DOHH2 (cell line): ENCODE data around the gene DUXB.

Source experiments
- H3F3A ChIP-seq: fragments of 200-600 bp; sonication (generic), shearing (Covaris generic); 2 replicates; pipeline ENCODE4 v1.6.0; 2016; ENCODE audit warnings: antibody characterized with exemption, mild to moderate bottlenecking; ENCODE audit not compliant: control insufficient read depth, insufficient read depth
- H3K27ac ChIP-seq: fragments of 200-600 bp; sonication (generic); 2 replicates; pipeline ENCODE4 v1.5.1; 2014; ENCODE audit warnings: low read depth, mild to moderate bottlenecking, low read length, moderate library complexity
- H3K27me3 ChIP-seq: fragments of 200-600 bp; sonication (generic); 2 replicates; pipeline ENCODE4 v1.6.1; 2014; ENCODE audit warnings: mild to moderate bottlenecking, low read length, mixed read lengths; ENCODE audit not compliant: control insufficient read depth
- H3K36me3 ChIP-seq: fragments of 200-600 bp; sonication (generic); 2 replicates; pipeline ENCODE4 v1.6.1; 2014; ENCODE audit warnings: mild to moderate bottlenecking, low read length, moderate library complexity, mixed read lengths; ENCODE audit not compliant: control insufficient read depth
- H3K4me1 ChIP-seq: fragments of 200-600 bp; sonication (generic); 2 replicates; pipeline ENCODE4 v1.6.1; 2014; ENCODE audit warnings: mild to moderate bottlenecking, low read length, mixed read lengths; ENCODE audit not compliant: control insufficient read depth
- H3K4me2 ChIP-seq: fragments of 200-600 bp; sonication (generic); 2 replicates; pipeline ENCODE4 v1.6.0; 2014; ENCODE audit warnings: mild to moderate bottlenecking, low read length, moderate library complexity
- H3K4me3 ChIP-seq: fragments of 200-600 bp; sonication (generic); 2 replicates; pipeline ENCODE4 v1.5.1; 2014; ENCODE audit warnings: mild to moderate bottlenecking, low read length, mixed read lengths
- H3K79me2 ChIP-seq: fragments of 200-600 bp; sonication (generic); 2 replicates; pipeline ENCODE4 v1.6.1; 2014; ENCODE audit warnings: mild to moderate bottlenecking, low read length, mixed read lengths; ENCODE audit not compliant: control insufficient read depth
- H3K9me2 ChIP-seq: fragments of 200-600 bp; sonication (generic); replicated peaks from 2 replicates; pipeline ENCODE4 v1.6.1; 2014; ENCODE audit warnings: mild to moderate bottlenecking, low read length, mixed read lengths; ENCODE audit not compliant: control insufficient read depth
- H3K9me3 ChIP-seq: fragments of 200-600 bp; sonication (generic); 2 replicates; pipeline ENCODE4 v1.6.1; 2014; ENCODE audit warnings: antibody characterized with exemption, low read length, mixed read lengths; ENCODE audit not compliant: control insufficient read depth, insufficient read depth
- H4K20me1 ChIP-seq: fragments of 200-600 bp; sonication (generic); 2 replicates; pipeline ENCODE4 v1.6.0; 2014; ENCODE audit warnings: low read depth, mild to moderate bottlenecking, antibody characterized with exemption, low read length, moderate library complexity; ENCODE audit not compliant: control insufficient read depth, insufficient read depth
- EZH2phosphoT487 ChIP-seq: fragments of 200-600 bp; sonication (generic); IDR thresholded peaks from 2 replicates; pipeline ENCODE4 v1.6.1; 2017; ENCODE audit warnings: borderline replicate concordance, mild to moderate bottlenecking, antibody characterized with exemption, low read length, moderate library complexity, mixed read lengths
- TF ChIP-seq, protein P1 (sequence below): fragments of 200-600 bp; sonication (generic); IDR thresholded peaks from one replicate; pipeline ENCODE4 v1.5.1; 2014; ENCODE audit warnings: antibody characterized with exemption, mild to moderate bottlenecking, low read depth, low read length; ENCODE audit not compliant: poor library complexity, severe bottlenecking

DUXB gene

DNA sequence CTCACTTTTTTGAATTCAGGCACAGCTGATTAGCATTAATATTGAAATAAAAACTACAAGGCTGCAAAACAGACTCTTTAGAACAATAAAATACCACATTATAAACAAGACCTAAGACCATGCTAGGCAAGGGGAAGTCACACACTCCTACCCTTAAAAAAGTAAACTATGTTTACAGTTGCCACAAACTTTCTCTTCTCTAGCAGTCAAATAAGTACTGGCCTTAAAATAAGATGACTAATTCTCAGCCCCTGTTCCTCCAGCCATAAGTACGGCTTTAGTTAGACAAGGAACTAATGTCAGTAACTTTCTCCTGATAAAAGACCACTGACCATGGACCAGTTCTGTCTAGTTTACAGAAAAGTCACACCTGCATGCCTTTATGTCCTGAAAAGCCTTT lies 44.6 kb upstream of the DUXB start:
- H3K4me3 ChIP-seq = no peak overlapping the region
- H3F3A ChIP-seq = no peaks in the 10 kb centered on the region
- no peaks in the 10 kb centered on the region for H4K20me1 ChIP-seq
- peaks cover 33% of the 10 kb centered on the region for H3K9me3 ChIP-seq
- no peaks in the 10 kb centered on the region for H3K9me2 ChIP-seq
- no peak overlapping the region for H3K4me2 ChIP-seq
- no peaks in the 10 kb centered on the region for H3K4me1 ChIP-seq
- TF ChIP-seq, protein P1, sequence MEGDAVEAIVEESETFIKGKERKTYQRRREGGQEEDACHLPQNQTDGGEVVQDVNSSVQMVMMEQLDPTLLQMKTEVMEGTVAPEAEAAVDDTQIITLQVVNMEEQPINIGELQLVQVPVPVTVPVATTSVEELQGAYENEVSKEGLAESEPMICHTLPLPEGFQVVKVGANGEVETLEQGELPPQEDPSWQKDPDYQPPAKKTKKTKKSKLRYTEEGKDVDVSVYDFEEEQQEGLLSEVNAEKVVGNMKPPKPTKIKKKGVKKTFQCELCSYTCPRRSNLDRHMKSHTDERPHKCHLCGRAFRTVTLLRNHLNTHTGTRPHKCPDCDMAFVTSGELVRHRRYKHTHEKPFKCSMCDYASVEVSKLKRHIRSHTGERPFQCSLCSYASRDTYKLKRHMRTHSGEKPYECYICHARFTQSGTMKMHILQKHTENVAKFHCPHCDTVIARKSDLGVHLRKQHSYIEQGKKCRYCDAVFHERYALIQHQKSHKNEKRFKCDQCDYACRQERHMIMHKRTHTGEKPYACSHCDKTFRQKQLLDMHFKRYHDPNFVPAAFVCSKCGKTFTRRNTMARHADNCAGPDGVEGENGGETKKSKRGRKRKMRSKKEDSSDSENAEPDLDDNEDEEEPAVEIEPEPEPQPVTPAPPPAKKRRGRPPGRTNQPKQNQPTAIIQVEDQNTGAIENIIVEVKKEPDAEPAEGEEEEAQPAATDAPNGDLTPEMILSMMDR = no peak
- TF ChIP-seq EZH2phosphoT487 = no peak
- no peak overlapping the region for H3K27ac ChIP-seq
- no peaks in the 10 kb centered on the region for H3K27me3 ChIP-seq
- H3K36me3 ChIP-seq = no peaks in the 10 kb centered on the region
- H3K79me2 ChIP-seq = no peaks in the 10 kb centered on the region

DNA sequence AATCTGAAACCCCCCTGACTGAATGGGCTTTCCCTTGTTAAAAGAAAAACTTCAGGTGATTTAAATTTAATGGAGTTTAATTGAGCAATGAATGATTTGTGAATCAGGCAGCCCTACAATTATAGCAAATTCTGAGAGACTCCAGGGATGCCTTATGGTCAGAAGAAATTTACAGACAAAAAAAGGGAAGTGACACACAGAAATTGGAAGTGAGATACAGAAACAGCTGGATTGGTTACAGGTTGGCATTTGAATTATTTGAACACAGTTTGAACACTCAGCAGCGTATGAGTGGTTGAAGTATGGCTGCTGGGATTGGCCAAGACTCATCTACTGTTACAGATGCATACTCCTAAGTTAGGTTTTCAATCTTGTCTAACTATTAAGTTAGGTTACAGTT lies 44.0 kb upstream of the DUXB start:
- Histone ChIP-seq H4K20me1 (no peaks in the 10 kb centered on the region), H3K4me3 (no peak overlapping the region), H3K9me2 (no peaks in the 10 kb centered on the region), H3K4me1 (no peaks in the 10 kb centered on the region), H3K27me3 (no peaks in the 10 kb centered on the region), H3K79me2 (no peaks in the 10 kb centered on the region), H3K4me2 (no peak overlapping the region), H3K9me3 (peaks cover 38% of the 10 kb centered on the region), H3K27ac (no peak overlapping the region), H3F3A (no peaks in the 10 kb centered on the region), H3K36me3 (no peaks in the 10 kb centered on the region)
- TF ChIP-seq, protein P1 = no peak

- Histone ChIP-seq H3K9me3 (peaks cover 38% of the 10 kb centered on the region), H3K9me2 (no peaks in the 10 kb centered on the region)
- TF ChIP-seq EZH2phosphoT487 = no peak
- TF ChIP-seq, protein P1 = no peak
Observed at GRCh38 chr16:75742424-75743047, 41.3 kb upstream of the DUXB start.

More at GRCh38 chr16:75742424-75743047, 41.3 kb upstream of the DUXB start:
- Histone ChIP-seq H3K4me3 (no peak overlapping the region), H3K27me3 (no peaks in the 10 kb centered on the region), H4K20me1 (no peaks in the 10 kb centered on the region), H3K79me2 (no peaks in the 10 kb centered on the region), H3K27ac (no peak overlapping the region), H3K36me3 (no peaks in the 10 kb centered on the region), H3K4me1 (no peaks in the 10 kb centered on the region), H3F3A (no peaks in the 10 kb centered on the region), H3K4me2 (no peak overlapping the region)
